ENCODE measurements around the gene GPR3.

DNA sequence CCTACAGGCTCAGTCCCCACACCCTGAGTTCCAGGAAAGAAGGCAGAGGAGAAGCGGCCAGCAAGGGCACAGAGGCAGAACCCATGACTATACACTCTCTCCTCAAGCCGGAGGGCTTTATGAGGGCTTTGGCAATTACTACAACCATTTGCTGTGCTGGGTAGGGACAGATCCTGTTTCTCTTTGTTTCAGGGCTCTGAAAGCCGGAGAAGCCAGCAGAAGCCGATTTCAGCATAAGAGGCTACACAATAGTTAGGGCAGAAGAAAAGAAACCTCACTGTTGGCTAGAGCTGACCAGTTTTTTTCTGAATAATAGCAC is 13.9 kb downstream of the GPR3 start:
- TF ChIP-seq POLR2A (IDR thresholded peaks at IDR 0.05; ENCODE audit: low read length) (no peak), GATA1 (IDR thresholded peaks at IDR 0.05; ENCODE audit: low read depth, low read length) (no peak)
